Measurements from ENCODE around the gene PRR30.
"Not testable (repeated sequence)": the region's sequence is repeated elsewhere in the genome, so short reads cannot be mapped to it uniquely, and the experiment has no call there.

The PRR30 gene

DNA sequence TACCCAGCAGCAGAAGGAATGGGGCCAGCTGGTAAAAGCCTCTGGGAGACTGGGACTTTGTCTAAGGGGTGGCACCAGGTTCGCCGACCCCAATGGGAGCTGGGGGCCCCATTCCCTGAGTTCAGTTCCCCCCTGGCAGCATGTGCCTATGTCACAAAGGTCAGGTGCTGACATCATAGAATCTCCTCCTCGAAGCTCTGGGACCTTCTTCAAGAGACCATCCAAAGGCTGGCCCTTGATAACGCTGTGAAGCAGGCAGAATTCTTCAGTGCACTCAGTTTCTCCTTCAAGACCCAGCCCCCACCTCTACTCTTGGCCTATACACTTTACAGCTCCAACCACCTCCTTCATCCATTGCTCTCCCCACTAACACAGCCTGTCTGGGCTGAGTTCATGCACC is at the start of gene PRR30:
Gene PRR30, minus strand, starts transcription at position 101 of the 400 bp plus-strand sequence. CDS start 1,081 bp downstream, outside the sequence.
- peaks cover 0 to 15% of the 10 kb centered on the region in 2 donors for H3K27me3 Mint-ChIP-seq
- peaks cover 8 to 16% of the 10 kb centered on the region in 2 donors for H3K4me1 Mint-ChIP-seq
- DNase-seq (no peak), ATAC-seq (replicated peaks) (no peak)
- H3K27ac Mint-ChIP-seq, result no peak within 1 kb of the TSS
- H3K36me3 Mint-ChIP-seq, result peaks cover 2 to 3% of the 10 kb centered on the region in 2 donors
- H3K9me3 Mint-ChIP-seq, result peaks cover 0 to 2% of the 10 kb centered on the region in 2 donors
- no peak within 1 kb of the TSS for H3K4me3 Mint-ChIP-seq

DNA sequence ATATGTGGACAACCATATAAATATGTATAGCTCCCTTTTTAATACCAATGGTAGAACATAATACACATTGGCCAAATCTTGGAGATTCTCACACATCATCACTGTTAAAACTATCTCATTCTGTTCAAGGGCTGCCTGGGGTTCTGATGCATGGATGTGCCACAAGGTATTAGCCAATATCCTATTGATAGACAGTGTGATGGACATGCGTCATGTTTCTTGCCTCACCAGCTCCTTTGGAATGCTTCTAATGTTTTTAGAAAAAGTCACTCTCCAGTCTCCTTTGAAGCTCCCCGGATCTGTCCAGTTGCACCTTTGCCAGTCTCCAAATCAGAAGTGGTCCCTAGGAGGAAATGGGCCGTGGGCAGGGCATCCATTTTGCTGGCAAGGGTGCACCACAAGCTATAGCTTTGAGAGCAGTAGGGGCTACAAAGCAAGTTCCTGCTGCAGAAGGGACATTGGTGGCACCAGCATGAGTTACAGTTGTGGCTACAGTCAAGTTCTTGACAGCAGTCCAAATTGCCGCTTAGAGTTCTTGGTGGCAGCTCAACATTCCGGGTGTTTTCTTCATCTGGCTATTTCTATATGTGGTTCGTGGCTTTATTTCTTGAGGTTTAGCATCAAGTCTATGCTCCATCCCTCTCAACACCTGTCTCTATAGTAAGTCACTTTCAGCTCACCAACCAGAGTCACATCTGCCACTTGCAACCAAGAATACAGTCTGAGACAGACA is 47.6 kb upstream of the PRR30 start:
- ATAC-seq (replicated peaks) (no peak), DNase-seq (no peak)
- no peaks in the 10 kb centered on the region for H3K36me3 Mint-ChIP-seq
- no peak overlapping the region for H3K4me3 Mint-ChIP-seq
- no peaks in the 10 kb centered on the region for H3K4me1 Mint-ChIP-seq
- no peak overlapping the region for H3K27ac Mint-ChIP-seq
- H3K9me3 Mint-ChIP-seq, result no peaks in the 10 kb centered on the region
- peaks cover 5 to 25% of the 10 kb centered on the region in 2 donors for H3K27me3 Mint-ChIP-seq

DNA sequence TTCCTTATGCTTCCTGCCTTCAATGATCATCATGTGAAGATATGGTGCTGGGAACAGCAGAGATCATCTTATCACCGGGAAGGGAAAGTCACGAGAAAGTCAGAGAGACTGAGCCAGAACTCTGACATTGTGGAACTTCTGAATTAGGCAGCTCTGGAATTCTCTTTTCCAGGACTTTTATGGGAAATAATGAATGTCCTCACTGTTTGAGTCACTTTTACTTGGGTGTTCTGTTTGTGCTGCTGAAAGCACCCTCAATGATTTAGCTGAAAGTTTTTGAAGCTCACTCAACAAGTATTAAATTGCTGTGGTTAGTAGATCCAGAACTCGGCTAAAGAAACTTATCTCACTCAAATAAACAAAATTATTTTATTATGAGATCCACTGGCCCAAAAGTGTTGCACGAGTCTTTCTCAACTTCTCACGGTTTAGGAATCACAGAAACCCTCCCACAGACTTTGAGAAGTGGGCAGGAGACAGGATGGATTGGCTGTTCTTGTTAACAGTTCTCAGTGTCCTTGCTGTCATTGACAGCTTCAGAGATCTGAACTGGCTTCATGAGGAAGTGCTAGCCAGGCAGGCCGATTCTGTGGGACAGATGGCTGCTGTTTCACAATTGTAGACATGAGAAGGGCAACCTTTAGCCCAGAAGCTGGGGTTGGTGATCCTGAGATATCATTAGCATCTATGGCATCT is 46.3 kb upstream of the PRR30 start:
- H3K4me1 Mint-ChIP-seq, result no peaks in the 10 kb centered on the region
- H3K36me3 Mint-ChIP-seq, result no peaks in the 10 kb centered on the region
- no peak for DNase-seq
- no peak overlapping the region for H3K4me3 Mint-ChIP-seq
- H3K27ac Mint-ChIP-seq, result no peak overlapping the region
- H3K27me3 Mint-ChIP-seq, result peaks cover 17 to 37% of the 10 kb centered on the region in 2 donors
- H3K9me3 Mint-ChIP-seq, result no peaks in the 10 kb centered on the region
- ATAC-seq (replicated peaks), result no peak

DNA sequence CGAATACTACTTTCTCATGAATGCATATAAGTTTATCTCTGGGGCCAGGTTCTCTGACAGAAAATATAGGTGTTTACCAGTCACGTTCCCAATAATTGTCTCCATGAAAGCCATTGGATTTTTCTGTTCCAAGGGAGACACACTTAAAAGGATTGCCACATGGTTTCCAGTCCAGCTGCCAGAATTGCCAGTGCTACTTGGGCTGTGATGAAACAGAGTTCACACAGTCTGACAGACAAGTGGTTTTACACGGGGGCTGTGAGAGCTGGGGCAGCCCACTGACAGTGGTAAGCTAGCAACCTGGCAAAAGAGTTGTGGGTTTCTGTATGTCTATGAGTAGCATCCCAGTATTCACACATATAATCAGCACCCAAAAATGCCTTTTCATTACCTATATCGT is 44.9 kb upstream of the PRR30 start:
- H3K36me3 Mint-ChIP-seq, result no peaks in the 10 kb centered on the region
- DNase-seq (no peak), ATAC-seq (replicated peaks) (no peak)
- H3K9me3 Mint-ChIP-seq, result no peaks in the 10 kb centered on the region
- H3K4me3 Mint-ChIP-seq, result no peak overlapping the region
- no peak overlapping the region for H3K27ac Mint-ChIP-seq
- peaks cover 22 to 48% of the 10 kb centered on the region in 2 donors for H3K27me3 Mint-ChIP-seq
- H3K4me1 Mint-ChIP-seq, result no peaks in the 10 kb centered on the region

DNA sequence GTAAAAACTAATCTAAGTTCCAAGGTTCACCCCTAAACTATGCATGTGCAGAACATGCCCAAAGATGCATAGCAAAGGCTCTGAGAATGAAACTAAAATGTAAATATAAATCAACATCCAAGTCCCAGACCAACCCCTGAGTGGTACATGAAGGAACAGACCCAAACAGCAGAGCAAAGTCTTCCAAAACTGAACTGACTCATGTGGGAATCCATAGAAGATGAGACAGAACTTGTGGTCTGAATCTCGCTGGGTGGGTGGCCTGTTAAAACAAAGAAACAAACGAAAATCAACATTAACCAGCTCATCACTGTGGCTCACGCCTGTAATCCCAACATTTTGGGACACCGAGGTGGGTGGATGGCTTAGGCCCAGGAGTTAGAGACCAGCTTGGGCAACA is 43.1 kb upstream of the PRR30 start:
- Mint-ChIP-seq H3K27ac (no peak overlapping the region), H3K36me3 (no peaks in the 10 kb centered on the region), H3K4me3 (no peak overlapping the region), H3K4me1 (no peaks in the 10 kb centered on the region), H3K27me3 (peaks cover 22 to 42% of the 10 kb centered on the region in 2 donors), H3K9me3 (no peaks in the 10 kb centered on the region)
- DNase-seq (no peak), ATAC-seq (replicated peaks) (no peak)

DNA sequence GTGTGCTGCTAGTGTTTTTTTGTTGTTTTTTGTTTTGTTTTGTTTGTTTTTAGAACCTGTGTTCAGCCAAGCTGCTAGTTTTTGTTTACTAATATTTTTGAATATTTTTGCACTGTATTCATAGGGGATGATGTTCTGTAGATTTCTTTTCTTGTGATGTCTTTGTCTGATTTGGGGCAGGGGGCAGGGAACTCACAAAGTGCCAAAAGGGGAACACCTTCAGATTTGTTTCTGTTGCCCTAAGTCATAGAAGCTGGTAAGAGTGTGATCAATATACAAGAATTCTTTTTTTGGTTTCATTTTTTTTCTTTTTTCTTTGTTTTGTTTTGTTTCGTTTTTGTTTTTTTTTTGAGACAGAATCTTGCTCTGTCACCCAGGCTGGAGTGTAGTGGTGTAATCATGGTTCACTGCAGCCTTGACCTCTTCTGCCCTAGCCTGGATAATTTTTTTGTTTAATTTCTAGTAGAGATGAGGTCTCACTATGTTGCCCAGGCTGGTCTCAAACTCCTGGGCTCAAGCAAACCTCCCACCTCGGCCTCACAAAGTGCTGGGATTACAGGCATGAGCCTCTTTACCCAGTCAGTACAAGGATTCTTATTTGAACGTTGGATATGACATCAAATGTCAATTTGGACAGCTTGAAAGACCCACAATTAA is 40.3 kb upstream of the PRR30 start:
- Mint-ChIP-seq H3K4me3 (no peak overlapping the region), H3K36me3 (no peaks in the 10 kb centered on the region), H3K9me3 (no peaks in the 10 kb centered on the region), H3K27ac (no peak overlapping the region), H3K27me3 (peaks cover 27 to 42% of the 10 kb centered on the region in 2 donors), H3K4me1 (no peaks in the 10 kb centered on the region)
- DNase-seq (no peak), ATAC-seq (replicated peaks) (no peak)

DNA sequence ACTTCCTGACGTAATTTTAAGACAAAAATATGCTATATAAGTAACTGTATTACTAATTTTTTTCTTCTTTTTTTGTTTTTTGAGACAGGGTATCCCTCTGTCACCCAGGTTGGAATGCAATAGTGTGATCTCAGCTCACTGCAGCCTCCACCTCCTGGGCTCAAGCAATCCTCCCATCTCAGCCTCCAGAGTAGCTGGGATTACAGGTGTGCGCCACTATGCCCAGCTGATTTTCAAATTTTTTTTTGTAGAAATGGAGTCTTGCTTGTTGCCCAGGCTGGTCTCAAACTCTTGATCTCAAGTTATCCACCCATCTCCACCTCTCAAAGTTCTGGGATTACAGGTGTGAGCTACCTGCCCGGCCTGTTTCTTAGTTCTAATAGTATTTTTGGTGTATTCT is 39.3 kb upstream of the PRR30 start:
- Mint-ChIP-seq H3K36me3 (no peaks in the 10 kb centered on the region), H3K9me3 (no peaks in the 10 kb centered on the region), H3K27ac (no peak overlapping the region), H3K4me1 (no peaks in the 10 kb centered on the region), H3K27me3 (peaks cover 27 to 37% of the 10 kb centered on the region in 2 donors), H3K4me3 (no peak overlapping the region)
- ATAC-seq (replicated peaks), result no peak
- no peak for DNase-seq

DNA sequence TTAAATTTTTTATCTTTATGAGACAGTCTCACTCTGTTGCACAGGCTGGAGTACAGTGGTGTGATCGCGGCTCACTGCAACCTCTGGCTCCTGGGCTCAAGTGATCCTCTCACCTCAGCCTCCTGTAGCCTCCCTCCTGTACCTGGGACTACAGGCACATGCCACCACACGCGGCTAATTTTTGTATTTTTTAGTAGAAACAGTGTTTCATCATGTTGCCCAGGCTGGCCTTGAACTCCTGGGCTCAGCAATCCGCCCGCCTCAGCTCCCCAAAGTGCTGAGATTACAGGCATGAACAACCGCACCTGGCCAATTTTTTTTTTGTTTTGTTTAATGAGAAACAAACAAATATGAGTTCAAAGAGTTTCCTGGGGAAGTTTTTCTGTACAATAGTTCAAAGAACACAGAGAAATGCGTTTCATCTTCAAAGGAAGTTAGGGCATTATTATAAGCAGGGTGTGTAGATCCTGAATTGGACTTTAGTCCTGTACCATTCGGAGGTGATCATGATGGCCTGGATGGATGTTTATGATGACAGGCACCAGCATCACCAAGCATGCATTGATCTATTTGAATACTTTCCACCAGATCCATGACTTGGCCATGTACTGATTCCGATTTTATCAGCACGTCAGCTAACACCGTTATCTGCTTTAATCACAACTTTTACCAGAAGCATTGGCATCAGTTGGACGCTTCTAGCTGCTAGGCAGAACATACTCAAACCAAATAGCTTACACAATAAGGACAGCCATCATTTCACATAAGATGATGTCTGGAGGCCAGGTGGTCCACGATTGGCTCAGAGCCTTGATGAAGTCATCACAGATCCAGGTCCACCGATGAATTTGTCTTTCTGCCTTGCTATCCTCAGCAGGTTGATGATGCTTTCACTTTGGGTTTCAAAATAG is 38.5 kb upstream of the PRR30 start:
- H3K36me3 Mint-ChIP-seq, result no peaks in the 10 kb centered on the region
- no peak overlapping the region for H3K4me3 Mint-ChIP-seq
- H3K4me1 Mint-ChIP-seq, result peaks cover 0 to under 1% of the 10 kb centered on the region in 2 donors
- ATAC-seq (replicated peaks) (no peak), DNase-seq (no peak)
- no peak overlapping the region for H3K27ac Mint-ChIP-seq
- H3K27me3 Mint-ChIP-seq, result peaks cover 27 to 32% of the 10 kb centered on the region in 2 donors
- no peaks in the 10 kb centered on the region for H3K9me3 Mint-ChIP-seq

DNA sequence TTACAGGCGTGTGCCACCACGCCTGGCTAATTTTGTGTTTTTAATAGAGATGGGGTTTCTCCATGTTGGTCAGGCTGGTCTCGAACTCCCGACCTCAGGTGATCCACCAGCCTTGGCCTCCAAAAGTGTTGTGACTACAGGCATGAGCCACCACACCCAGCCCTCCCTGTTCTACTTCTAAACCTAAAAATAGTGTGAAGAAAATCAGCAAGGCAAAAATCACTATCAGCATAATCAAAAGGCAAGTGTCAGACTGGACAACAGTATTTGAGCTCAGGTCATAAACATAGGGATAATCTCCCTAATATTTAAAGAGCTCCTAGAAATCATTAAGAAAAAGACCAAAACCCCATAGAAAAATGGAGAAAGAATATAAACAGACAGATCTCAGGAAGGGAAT is 36.6 kb upstream of the PRR30 start:
- not testable (repeated sequence) for DNase-seq; H3K4me3 Mint-ChIP-seq; H3K27ac Mint-ChIP-seq; H3K36me3 Mint-ChIP-seq; H3K4me1 Mint-ChIP-seq; ATAC-seq (replicated peaks); H3K9me3 Mint-ChIP-seq
- peaks cover 12 to 14% of the 10 kb centered on the region in 2 donors for H3K27me3 Mint-ChIP-seq

DNA sequence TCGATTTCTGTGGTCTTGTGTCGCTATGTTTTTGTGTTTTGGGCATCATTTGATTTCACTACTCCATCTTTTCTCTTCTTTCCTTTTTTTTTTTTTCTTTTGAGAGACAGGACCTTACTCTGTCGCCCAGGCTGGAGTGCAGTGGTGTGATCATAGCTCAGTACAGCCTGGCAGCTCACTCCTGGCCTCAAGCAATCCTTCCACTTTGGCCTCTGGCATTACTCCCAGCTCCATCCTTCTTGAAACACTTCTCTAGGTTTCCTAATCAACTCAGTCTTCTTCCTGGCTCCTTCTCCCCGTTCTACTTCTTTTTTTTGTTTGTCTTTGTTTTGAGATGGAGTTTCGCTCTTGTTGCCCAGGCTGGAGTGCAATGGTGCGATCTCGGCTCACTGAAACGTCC is 36.1 kb upstream of the PRR30 start:
- no peak overlapping the region for H3K27ac Mint-ChIP-seq
- no peaks in the 10 kb centered on the region for H3K36me3 Mint-ChIP-seq
- H3K9me3 Mint-ChIP-seq, result no peaks in the 10 kb centered on the region
- ATAC-seq (replicated peaks) (no peak), DNase-seq (no peak)
- peaks cover 5 to 11% of the 10 kb centered on the region in 2 donors for H3K4me1 Mint-ChIP-seq
- H3K27me3 Mint-ChIP-seq, result peaks cover 10 to 11% of the 10 kb centered on the region in 2 donors
- H3K4me3 Mint-ChIP-seq, result no peak overlapping the region

DNA sequence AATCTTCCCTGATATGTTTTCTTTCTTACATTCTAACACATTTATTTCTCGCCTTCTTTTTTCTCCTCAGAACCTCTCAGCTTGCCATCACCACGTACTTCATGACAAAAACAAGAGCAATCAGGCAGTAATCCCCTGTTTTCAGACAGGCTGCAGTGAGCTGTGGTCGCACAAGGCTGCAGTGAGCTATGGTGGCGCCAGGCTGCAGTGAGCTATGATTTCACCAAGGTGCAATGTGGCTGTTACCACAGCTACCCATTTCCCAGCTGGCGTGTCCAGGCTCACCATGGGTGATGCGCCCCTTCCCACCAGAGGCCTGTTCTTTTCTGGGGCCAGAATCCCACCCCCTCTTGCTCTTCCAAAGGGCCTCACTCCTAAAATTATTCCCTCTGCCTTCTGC is 35.4 kb upstream of the PRR30 start:
- DNase-seq, result no peak
- Mint-ChIP-seq H3K4me1 (peaks cover 5 to 18% of the 10 kb centered on the region in 2 donors), H3K36me3 (no peaks in the 10 kb centered on the region), H3K27me3 (peaks cover 5 to 10% of the 10 kb centered on the region in 2 donors), H3K27ac (no peak overlapping the region), H3K4me3 (no peak overlapping the region), H3K9me3 (no peaks in the 10 kb centered on the region)
- ATAC-seq (replicated peaks), result no peak

DNA sequence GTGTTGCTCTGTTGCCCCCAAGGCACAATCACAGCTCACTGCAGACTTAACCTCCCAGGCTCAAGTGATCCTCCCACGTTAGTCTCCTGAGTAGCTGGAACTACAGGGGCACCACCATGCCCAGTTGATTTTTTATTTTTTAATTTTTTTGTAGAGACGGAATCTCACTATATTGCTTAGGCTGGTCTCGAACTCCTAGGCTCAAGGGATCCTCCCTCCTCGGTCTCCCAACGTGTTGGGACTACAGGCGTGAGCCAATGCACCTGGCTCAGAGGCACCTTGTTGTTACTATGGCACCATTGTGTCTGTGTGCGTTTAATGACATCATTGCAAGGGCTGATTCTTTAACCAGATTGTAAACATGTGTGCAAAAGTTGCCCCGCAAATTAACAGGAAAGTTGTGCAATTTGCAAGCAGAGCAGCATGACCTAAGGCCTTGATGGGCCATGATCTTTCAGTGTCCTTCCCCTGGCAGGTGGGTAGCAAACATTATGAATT is 32.2 kb upstream of the PRR30 start:
- Mint-ChIP-seq H3K4me1 (peaks cover 5 to 19% of the 10 kb centered on the region in 2 donors), H3K4me3 (no peak overlapping the region), H3K36me3 (no peaks in the 10 kb centered on the region), H3K27me3 (peaks cover 0 to 2% of the 10 kb centered on the region in 2 donors), H3K27ac (no peak overlapping the region), H3K9me3 (no peaks in the 10 kb centered on the region)
- no peak for ATAC-seq (replicated peaks)
- DNase-seq, result no peak

DNA sequence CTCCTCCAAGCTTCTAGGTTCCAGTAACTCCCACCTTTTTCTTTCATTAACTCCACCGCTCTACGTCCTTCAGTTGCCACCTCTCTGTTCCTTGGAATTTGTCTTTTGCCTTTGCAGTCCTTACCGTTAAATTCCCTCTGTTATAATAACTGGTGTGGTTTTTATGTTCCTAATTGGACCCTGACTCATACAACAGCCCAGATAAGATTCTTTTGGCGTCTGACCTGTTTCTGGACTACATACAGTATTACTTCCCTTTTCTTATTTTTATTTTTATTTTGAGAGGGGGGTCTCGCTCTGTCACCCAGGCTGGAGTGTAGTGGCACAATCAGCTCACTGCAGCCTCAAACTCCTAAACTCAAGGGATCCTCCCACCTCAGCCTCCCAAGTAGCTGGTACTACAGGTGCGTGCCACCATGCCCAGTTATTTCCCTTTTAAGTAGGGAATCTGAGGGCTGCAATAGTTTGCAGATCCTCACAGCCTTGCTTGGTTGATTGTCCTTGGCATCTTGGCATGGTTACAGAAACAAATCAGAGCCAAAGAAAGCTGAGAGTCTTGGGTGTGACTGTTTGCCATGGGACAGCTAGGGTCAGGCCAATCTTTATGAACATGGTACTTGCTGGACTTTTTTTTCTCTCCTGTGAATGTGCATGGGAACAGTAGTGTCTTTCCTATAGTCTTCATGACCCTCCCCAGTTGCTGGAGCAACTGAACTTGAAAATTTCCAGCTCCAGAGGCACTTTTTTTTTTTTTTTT is 31.5 kb upstream of the PRR30 start:
- DNase-seq, result no peak
- peak; percentile 66 to 77 for ATAC-seq (replicated peaks)
- Mint-ChIP-seq H3K9me3 (no peaks in the 10 kb centered on the region), H3K4me1 (peaks cover 5 to 19% of the 10 kb centered on the region in 2 donors), H3K4me3 (no peak overlapping the region), H3K36me3 (no peaks in the 10 kb centered on the region), H3K27me3 (no peaks in the 10 kb centered on the region), H3K27ac (no peak overlapping the region)

All from stimulated activated naive B cell treated with anti-CD40 and anti-IgM and Interleukin-4, amounts not matched to agents 10 μg/mL and 1 μg/mL and 100 μg/mL, for 72 hours (primary cell).